GM18498 (cell line): ENCODE results near the gene WRAP73.

Experiments
- ATAC-seq: cut with Tn5 transposase; IDR thresholded peaks from one replicate; pipeline ENCODE4 v1.9.1; 2021; ENCODE audit warnings: mild to moderate bottlenecking, moderate library complexity; ENCODE audit not compliant: unreplicated experiment

WRAP73 gene

DNA sequence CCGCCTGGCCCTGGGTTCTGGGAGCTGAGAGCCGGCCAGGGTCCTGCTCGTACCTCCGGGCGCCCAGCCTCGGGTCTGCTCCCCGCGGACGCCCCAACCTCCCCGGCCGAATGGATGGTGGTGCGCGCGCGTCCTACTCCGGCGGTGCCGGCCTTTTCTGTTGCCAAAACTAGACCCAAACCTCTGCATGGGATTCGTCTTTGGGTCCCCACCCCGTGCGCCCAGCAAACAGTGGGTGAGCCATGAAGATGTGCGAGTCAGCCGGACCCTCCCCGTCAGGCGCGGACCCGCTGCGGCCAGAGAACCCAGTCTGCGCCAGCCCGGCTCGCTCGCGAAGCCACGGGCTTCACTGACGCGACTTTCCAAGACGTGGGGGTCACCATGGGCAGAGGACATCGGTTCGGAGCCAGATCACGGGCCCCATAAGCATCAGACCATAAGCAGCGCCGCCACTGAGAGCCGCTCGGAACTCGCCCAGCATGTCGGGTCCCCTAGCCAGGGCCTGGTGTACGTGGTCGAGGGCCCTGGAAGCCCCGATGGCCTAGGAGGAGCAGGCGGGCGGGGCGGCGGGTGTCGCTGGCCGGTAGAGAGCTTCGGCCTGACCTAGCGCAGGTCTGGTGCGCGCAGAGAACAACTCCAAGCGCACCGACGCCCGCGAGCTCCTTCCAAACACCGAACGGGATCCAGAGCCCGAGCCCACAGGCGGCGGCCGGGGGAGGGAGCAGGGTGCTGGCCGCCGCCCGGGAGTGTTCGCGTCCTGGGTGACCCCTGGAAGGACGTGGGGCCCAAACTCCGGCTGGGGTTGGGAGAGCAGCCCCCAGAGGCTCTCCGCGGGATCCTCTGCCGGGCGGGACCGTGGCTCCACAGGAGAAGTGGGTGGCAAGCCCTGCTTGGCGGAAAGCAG lies 1.4 kb upstream of the WRAP73 start:
- no peak for ATAC-seq

GRCh38 chr1:3650248-3651025 lies 534 bp upstream of the WRAP73 start:
- ATAC-seq = no peak

DNA sequence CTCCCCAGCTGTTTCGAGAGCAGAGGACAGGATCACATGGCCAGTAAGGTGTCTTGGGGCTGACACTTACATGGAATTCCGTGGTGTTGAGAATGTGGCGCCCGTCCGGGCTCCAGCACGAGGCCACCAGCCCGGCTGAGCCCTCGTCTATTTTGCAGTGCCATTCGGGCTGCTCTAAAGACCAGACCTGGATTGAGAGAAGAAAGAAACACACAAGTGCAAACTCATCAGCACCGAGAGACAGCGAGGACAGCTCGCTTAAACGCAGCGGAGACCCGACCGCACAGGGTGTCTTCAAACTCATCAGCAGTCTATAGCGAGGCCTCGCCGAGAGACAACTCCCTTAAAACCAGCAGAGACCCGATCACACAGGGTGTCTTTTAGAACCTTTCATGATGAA lies 3.3 kb downstream of the WRAP73 start:
- ATAC-seq = no peak

DNA sequence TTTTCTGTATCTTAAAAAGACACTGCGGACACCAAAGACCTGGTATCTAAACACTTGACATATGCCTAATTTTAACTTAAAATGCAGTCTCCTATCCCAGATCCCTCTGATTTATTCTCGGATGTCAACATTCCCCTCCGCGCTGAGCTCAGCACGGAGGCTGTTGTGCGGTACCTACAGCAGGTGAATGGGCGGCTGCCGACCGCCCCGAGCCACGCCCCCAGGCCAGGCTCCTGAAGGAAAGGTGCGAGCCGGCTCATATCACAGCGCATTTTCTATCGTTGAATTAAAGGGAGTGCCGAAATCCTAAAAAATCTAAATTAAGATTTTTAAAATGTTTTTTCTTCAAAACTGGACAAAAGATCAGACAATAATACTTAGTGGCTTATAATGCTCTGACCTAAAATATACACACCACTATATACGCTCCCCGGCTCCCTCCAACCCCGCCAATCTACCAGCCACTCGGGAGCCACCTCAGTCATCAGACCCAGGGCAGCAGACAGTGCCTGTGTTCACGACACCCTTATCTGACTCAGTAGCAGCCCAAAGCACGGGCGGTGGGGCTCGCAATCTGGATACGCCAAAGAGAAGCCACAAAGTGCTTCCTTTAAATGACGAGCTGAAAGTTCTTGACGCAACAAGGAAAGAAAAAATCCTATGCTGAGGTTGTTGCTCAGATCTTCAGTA lies 4.1 kb downstream of the WRAP73 start:
- ATAC-seq = no peak

DNA sequence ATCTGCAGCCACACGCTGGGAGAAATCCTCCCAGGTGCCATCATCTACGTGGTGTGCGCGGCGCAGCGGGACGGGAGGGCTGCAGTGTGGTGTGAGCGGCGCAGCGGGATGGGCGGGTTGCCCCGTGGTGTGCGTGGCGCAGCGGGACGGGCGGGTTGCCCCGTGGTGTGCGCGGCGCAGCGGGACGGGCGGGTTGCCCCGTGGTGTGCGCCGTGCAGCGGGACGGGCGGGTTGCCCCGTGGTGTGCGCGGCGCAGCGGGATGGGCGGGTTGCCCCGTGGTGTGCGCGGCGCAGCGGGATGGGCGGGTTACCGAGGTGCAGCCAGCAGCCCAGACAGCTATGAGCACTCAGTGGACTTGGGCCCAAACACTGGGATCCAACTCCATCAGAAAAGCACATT lies 4.7 kb downstream of the WRAP73 start:
- ATAC-seq = no peak

- ATAC-seq = no peak
Measured at GRCh38 chr1:3644273-3644672, 5.6 kb downstream of the WRAP73 start.

DNA sequence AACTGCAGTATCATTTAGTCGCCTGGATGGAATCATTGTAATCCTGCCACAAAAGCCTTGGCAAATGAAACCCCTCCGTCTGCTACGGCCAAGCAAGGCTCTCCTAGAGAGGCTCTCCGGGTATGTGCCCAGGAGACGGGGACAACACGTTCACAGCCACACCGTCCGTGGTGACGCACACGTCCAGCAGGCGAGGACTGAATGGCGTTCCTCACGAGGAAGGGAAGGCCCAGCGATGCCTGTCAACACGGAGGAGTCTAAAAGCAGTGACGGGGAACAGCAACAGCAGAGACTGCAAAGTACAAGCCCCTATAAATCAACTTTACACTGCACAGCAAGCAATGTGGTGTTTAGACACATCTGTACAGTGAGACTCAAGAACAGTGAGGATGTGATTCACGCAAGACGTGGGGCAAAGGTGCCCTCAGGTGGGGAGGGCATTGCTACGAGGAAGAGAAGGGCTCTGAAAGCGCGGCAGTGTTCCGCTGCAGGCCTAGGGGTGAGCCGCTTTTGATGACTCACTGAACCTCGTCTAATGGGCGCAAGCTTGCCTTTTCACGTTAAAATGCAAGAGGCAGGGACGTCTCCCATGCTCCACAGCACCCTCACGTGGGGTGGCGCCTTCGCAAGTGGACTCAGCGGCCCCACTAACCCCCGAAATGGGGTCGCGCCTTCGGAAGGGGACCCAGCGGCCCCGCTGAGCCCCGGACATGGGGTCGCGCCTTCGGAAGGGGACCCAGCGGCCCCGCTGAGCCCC lies 6.8 kb downstream of the WRAP73 start:
- no peak for ATAC-seq

GRCh38 chr1:3641816-3642215 lies 8.1 kb downstream of the WRAP73 start:
- ATAC-seq = no peak

DNA sequence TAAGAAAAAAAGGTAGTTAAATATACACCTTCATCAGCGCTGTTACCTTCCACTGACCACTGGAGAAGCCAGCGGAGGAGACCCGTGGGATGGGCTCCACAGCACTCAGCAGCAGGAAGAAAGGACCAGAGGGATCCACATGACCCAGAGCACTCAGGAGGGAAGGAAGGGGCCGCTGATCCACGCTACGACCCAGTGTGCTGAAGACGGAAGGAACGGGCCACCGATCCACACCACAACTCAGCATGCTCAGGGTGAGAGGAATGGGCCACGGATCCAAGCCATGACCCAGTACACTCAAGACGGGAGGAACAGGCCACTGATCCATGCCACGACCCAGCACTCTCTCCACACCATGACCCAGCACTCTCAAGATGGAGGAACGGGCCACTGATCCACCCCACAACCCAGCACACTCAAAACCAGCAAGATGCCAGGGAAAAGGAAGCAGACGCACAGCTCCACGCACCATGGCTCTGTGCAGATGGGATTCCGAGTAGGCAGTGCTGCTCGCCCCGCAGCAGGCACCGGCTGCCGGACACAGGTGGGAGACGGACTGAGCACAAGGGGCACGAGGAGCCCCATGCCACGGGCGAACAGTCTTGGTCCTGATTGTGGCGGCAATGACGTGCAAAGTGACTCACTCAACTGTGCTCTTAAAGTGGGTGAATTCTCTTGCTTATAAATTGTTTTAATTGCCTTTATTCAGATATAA lies 8.7 kb downstream of the WRAP73 start:
- no peak for ATAC-seq

GRCh38 chr1:3640121-3640837 lies 9.6 kb downstream of the WRAP73 start:
- ATAC-seq = no peak

GRCh38 chr1:3639397-3639911 lies 10.4 kb downstream of the WRAP73 start:
- ATAC-seq = no peak

GRCh38 chr1:3638676-3639075 lies 11.2 kb downstream of the WRAP73 start:
- no peak for ATAC-seq

- ATAC-seq = no peak
Measured at GRCh38 chr1:3638027-3638426, 11.9 kb downstream of the WRAP73 start.

- ATAC-seq = no peak
Measured at GRCh38 chr1:3636531-3636930, 13.4 kb downstream of the WRAP73 start.

- ATAC-seq = no peak
Measured at GRCh38 chr1:3636080-3636479, 13.8 kb downstream of the WRAP73 start.

GRCh38 chr1:3634059-3634800 lies 15.7 kb downstream of the WRAP73 start:
- no peak for ATAC-seq

DNA sequence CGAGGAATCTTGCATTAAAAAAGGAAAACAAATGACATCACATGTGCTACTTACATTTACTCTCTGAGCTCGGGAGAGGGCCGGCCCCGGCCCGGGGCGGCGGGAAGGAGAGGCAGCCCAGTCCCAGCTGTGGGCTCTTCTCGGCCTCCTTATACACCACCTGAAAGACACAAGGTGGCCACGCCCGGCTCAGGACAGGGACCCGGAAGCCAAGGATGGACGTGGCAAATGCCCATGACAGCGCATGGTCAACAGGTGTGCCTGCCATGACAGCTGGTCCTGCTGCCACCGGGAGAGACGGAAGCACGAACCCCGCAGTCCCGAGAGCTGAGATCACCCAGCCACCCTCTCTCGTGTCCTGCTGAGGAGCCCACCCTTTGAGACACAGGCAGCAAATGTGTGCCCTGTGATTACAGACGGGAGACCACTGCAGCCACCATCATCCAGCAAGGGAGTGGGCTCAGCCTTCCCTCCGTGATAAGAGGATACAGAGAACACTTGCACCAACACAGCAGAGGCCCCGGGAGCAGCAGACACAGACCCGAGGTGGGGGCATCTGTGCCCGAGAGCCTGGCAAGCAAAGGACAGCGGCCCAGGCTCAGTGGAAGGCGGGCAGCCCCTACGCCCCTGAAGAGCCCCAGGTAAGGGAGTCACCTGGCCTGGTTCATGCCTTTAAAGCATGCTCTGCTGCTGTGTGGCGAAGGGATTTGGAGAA lies 16.4 kb downstream of the WRAP73 start:
- no peak for ATAC-seq
